GM11168 (cell line): ENCODE measurements around the gene LYPD1.

Experiments
- in situ Hi-C: fragments of 300-500 bp; cut with MboI; formaldehyde crosslinking; loops from one replicate; pipeline ENCODE4 v1.12.0; 2022; ENCODE audit warnings: low sequenced_read_pairs; ENCODE audit not compliant: unreplicated experiment

LYPD1 gene

DNA sequence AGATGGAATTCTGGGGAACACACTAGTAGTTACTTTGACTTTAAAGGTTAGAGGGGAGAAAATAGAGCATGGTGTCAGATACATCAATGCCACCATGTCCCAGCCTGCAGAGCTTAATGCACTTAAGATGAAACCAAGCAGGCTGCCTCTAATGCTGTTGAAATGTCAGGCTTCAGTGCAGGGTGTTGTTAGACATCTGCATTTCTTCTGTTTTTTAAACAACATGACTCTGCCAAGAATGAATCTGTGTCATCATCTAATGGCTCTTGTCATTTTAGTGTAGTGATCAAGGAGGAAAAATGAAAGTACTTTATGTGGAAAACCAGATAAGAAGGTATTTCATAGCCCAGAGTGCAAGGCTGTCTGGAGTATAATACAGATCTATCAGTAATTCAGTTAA lies 29.9 kb downstream of the LYPD1 start:
- in situ Hi-C loops = no loop called here

DNA sequence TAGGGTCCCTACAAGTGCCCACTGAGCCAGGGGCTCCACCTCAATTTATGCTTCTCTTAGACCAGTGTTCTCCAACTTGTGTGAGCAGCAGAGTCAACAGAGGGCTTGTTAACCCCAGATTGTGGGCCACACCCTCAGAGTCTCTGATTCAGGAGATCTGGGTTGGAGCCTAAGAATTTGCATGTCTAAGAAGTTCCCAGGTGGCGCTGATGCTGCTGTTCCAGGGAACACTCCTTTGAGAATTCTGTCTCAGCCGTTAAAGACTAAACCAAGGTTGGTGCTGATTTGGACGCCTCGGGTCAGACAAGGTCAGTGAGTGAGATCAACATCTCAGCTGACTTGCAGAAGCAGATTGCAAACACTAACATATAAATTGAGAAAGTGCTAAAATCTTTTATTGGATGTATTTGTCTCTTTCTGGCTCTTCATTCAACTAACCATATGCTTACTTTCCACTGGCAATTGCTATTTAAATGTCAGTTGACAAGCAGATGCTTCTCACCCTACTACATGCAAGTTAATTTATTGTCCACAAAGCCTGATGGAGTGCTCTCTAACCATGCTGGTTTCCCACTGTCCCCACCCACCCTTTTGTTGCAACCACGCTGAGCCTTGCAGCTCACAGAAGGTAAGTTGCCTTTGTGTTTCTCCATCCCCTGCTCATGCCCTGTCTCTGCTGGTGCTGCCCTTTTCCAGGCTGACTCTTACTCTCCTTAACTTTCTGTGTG lies 31.5 kb downstream of the LYPD1 start:
- in situ Hi-C loops = no loop called here

DNA sequence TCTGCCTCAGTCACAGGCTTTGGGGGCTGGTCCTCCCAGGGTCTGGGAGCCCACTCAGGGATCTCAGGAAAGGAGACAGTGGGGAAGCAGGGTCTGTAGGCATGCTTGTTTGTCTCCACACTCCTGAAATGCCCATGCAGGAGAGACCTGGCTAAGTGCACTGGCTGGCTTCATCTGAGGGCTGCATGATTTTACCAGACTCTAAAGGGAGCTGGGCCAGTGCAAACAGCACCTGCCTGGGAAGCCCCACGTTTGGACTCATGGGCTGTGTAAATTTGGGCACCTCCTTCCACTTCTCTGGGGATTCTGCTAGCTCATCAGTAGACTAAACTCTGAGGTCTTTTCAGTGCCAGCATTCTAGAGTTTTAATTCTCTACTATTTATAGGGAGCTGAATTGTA lies 33.7 kb downstream of the LYPD1 start:
- in situ Hi-C loops = no loop called here

DNA sequence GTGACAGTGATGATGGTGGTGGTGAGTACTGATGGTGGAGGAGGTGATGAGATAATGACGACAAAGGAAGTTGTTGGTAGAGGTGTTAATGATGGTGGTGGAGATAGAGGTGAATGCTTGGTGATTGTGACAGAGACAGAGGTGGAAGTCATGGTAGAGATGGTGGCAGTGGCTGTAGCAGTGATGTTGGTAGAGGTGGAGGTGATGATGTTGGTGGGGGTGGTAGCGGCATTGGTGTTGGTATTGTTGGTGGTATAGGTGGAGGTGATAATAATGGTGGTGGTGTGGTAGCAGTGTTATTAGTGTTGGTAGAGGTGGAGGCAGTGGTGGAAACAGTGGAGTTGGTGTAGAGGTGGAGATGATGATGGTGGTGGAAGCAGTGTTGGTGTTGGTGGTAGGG lies 36.4 kb downstream of the LYPD1 start:
- in situ Hi-C loops = no loop called here

- in situ Hi-C loops = no loop called here
Measured at GRCh38 chr2:132632000-132632649, 37.9 kb downstream of the LYPD1 start.

DNA sequence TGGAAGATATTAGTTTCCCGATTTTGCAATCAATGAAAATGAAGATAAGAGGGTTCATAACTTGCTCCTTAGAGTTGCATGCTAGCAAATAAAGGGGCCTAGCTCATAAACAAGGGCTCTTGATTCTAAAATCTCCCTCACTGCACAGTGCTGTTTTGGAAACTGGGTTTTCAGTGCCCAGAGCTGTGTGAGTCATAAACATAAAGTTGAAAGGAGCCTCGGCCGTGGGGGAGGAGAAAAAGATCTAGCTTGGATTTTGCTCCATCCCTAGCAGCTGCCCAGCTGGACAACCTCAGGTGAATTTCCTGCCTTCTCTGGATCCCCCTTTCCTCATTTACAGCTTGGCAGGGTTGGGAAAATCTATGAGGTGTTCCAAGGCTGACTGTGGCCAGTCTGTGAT lies 42.5 kb downstream of the LYPD1 start:
- in situ Hi-C loops = no loop called here

- in situ Hi-C loops = no loop called here
Measured at GRCh38 chr2:132623096-132623839, 46.7 kb downstream of the LYPD1 start.

DNA sequence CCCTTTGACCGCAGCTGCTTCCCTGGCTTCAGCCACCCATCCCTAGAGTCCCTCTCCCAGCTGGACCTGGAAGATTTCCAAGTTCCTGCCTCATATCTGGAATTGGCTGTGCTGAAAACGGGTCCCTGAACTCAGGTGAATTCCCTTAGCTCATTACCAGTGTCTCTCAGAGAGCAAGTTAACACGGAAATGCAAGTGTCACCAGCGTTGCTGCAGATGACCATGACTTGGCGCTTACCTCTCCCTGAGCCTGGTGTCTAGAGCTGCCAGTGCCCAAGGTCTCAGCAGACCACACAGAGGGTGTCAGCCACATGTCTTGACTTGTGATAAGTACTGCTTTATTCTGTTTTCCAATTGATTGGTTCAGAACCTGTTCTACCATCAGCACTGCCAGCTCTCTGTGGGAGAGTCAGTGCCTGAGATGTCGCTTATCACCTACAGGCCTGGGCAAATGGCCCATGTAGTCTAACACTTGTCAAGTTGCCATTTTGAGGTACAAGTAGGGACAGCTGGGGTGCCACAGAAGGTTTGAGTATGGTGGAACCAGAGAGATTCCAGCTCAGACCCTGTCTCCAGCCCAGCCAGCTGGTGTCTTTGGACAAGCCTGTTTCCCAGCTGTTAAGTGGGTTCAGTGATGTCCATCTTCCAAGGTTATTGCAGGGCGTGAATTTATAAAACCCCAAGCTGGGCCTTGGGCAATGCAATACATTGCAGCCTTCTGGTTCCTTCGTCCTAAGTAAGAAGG lies 48.7 kb downstream of the LYPD1 start:
- in situ Hi-C loops = no loop called here

GRCh38 chr2:132620115-132620514 lies 49.9 kb downstream of the LYPD1 start:
- in situ Hi-C loops = no loop called here

GRCh38 chr2:132618734-132619133 lies 51.3 kb downstream of the LYPD1 start:
- in situ Hi-C loops = no loop called here

DNA sequence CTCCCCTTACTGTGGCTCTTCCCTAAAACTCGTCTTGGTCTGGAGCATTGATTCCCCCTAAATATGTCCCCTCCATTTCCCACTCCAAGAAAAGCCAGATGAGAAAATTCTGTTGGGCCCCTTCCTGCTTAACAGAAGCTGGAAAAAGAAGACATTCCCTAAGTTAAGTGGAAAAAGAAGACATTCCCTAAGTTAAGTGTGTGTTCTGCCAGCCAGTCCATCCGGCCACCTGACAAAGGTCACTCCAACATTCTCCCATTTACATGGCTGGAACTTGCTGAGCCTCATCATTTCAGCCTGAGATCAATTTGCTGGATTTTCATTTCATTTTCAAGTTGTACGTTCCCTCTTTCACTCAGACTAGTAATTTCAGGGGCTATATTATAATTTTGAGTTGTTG lies 52.0 kb downstream of the LYPD1 start:
- in situ Hi-C loops = no loop called here

GRCh38 chr2:132615329-132616085 lies 54.5 kb downstream of the LYPD1 start:
- in situ Hi-C loops = no loop called here

DNA sequence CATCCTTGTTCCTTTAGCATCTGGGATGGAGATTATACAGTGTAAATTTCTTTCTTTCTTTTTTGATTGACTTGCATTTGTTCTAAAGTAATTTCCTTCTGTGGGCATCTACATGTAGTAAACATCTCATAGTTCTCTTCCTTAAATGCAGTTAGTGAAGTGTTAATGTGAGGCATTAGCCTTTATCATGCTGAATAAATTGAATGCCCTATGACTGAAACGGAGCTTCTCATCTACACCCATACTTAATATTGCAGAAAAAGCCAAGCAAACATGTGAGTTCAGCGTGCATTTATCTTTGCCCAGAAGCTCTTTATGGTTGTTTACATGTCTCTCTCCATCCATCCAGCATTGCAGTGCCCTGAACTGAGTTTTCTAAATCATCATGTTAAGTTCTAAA lies 58.3 kb downstream of the LYPD1 start:
- in situ Hi-C loops = no loop called here

GRCh38 chr2:132609101-132609890 lies 60.7 kb downstream of the LYPD1 start:
- in situ Hi-C loops = no loop called here

- in situ Hi-C loops = no loop called here
Measured at GRCh38 chr2:132608311-132608710, 61.7 kb downstream of the LYPD1 start.

- in situ Hi-C loops = no loop called here
Measured at GRCh38 chr2:132607426-132608090, 62.4 kb downstream of the LYPD1 start.

DNA sequence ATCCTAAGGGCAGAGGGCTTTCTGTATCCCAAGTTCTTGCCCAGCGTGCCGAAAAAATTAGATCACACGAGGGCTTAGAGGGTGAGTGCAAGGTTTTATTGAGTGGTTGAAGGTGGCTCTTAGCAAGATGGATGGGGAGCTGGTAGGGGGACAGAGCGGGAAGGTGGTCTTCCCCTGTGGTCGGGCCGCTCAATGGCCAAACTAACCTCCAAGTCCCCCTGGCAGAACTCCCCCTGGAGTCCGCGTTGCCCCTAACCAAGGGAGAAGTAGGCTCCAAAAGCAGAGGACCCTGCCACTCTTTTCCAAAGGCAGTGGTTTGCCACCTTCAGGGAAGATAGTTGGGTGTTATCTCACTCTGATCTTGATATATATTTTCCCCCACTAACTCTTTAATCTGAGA lies 63.4 kb downstream of the LYPD1 start:
- in situ Hi-C loops = no loop called here

DNA sequence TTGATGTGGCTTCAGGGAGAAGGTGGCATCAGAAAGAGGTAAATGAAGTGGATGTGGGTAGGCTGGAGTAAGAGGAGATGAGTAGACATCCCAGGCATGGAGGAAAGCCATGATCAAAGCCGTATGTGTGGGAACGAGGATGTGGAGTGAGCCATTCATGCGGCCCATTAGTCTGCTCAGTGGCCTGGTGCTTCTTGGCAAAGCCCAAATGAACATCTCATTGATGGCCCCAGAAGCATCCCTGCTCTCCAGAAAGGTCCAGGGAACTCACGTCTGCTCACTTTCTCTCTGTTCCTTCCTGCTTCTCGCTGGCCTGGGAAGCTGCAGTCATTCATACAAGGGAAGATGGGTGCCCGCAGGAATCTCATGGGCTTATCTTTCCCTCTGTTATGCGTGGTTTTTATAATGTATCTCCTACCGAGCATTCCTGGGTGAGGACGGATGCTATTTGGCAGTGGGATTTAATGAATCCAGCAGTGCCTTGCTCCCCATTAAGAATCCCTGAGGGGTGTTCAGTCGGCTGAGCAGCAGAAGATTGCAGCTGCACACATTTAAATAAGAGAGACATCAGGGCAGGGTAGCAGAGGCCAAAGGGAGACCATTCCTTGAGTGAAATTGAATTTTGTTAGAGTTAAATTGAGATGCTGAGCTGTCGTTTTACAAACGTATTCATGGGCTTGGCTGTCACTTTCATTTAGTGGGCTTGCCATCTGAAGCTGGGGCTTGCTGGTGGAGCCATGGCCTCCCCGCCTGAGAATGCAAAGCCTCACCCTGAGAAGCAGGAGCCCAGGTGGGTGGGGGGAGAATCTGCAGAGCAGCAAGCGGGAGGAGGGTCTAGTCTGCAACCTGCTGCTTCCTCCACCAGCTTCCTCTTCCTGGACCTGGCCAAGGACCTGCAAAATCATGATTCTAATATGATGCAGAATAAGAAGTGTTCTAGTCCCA lies 64.5 kb downstream of the LYPD1 start:
- in situ Hi-C loops = no loop called here
